Sigmoid colon (tissue), 7 donors: Measurements from ENCODE around the gene AMACR. TPM values are rescaled to one million over a fixed set of nuclear protein-coding genes. Genes with fewer than 3 reads are reported as not detected.

Experiments
- DNase-seq: peaks from one replicate; pipeline ENCODE4 v3.0.0-alpha.2; 2019
- H3K27ac ChIP-seq, 4 donors: fragments of 200-600 bp; sonication (generic); one replicate each; pipeline ENCODE4 v1.5.1; 2016 to 2019; ENCODE audit warnings: mild to moderate bottlenecking in 1 of 4
- H3K27me3 ChIP-seq, 3 donors: fragments of 200-600 bp; sonication (generic); one replicate each; pipeline ENCODE4 v1.5.1; 2019; ENCODE audit warnings: mild to moderate bottlenecking in 1 of 3
- H3K36me3 ChIP-seq, 4 donors: fragments of 200-600 bp; sonication (generic); one replicate each; pipeline ENCODE4 v1.5.1; 2016 to 2019
- H3K4me1 ChIP-seq, 4 donors: fragments of 200-600 bp; sonication (generic); one replicate each; pipeline ENCODE4 v1.5.1; 2017 to 2019
- H3K4me3 ChIP-seq, 4 donors: fragments of 200-600 bp; sonication (generic); one replicate each; pipeline ENCODE4 v1.5.1; 2017 to 2019; ENCODE audit warnings: mild to moderate bottlenecking in 2 of 4, moderate library complexity in 1 of 4
- H3K9me3 ChIP-seq, 4 donors: fragments of 200-600 bp in 3 of 4; sonication (generic) in 3 of 4; one replicate each; pipeline versions ENCODE4 v1.5.1 to v1.6.1; 2013 to 2019
- EP300 ChIP-seq, 4 donors: sonication (generic); formaldehyde crosslinking; IDR thresholded peaks; one replicate each; pipeline ENCODE4 v1.6.1; 2017; ENCODE audit warnings: antibody characterized with exemption in 4 of 4
- POLR2A ChIP-seq, 2 donors: fragments of 450-650 bp; IDR thresholded peaks; one replicate each; pipeline ENCODE4 v1.6.1; 2016; ENCODE audit warnings: antibody characterized with exemption in 2 of 2, mild to moderate bottlenecking in 2 of 2, moderate library complexity in 2 of 2
- POLR2AphosphoS5 ChIP-seq, 4 donors: sonication (generic); formaldehyde crosslinking; IDR thresholded peaks; one replicate each; pipeline ENCODE4 v1.6.1; 2017; ENCODE audit warnings: antibody characterized with exemption in 4 of 4
- WGBS, 2 donors: extraction: QIAGEN DNeasy Blood & Tissue Kit; methylation state at CpG; one replicate each; pipeline ENCODE4 v1.1.7; 2013; 5-methylcytosine and 5-hydroxymethylcytosine counted together
- intact Hi-C: fragments of 100-400 bp; cut with DNase I; formaldehyde crosslinking; loops from one replicate; pipeline ENCODE4 v1.15.1; 2023
- polyA plus RNA-seq, 3 donors: library from polyadenylated mRNA; stranded (reverse); fragments of 200-250 nt; gene quantifications; one replicate each; pipeline ENCODE4 v1.2.3, GENCODE V29; 2013
- total RNA-seq, 4 donors: library from RNA; depleted of rRNA; stranded (reverse); fragments of >200 nt; gene quantifications; one replicate each; pipeline ENCODE4 v1.1.0, GENCODE V29; 2016
- TF ChIP-seq, protein P1 (sequence below), 4 experiments: fragments of 450-650 bp in 3 of 4; fragments of 200-600 bp in 1 of 4; IDR thresholded peaks; one replicate each; pipeline ENCODE4 v1.5.1; 2016 to 2019; ENCODE audit warnings: antibody characterized with exemption in 4 of 4, mild to moderate bottlenecking in 3 of 4, moderate library complexity in 2 of 4
- donor health status: healthy with polysubstance abuse.
- donor health status: Bipolar disorder and iron deficiency.
- donor health status: healthy.

Gene AMACR
- total and polyA plus RNA-seq, 7 donors = 5.3 to 106 (median 11.4) TPM

DNA sequence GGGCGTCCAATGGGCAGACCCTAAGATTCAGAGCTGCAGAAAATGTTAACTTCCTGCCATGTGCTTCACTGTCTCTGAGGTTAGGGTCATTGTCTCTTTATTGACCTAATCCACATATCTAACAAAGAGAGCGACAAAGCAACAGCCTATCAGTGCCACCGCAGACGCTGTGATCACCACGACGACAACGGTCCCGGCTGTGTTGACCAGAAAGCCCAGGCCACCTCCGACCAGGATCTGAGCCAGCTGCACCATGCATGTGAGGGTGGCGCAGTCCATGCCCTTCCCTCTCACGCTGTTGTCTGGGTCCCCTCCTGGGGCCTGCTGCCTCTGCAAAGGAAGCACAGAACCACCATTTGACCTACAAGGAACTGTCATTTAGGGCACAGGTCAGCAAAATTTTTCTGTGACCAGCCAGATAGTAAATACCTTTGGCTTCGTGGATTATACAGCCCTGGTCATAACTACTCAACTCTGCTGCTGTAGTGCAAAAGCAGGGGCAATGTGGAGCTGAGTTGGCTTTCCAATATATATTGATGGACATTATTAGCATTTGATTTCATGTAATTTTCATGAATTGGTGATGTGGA is 63.2 kb downstream of the AMACR start:
- H3K4me3 ChIP-seq = no peak overlapping the region
- TF ChIP-seq EP300 (IDR thresholded peaks at IDR 0.05) (no peak), POLR2AphosphoS5 (IDR thresholded peaks at IDR 0.05) (no peak), POLR2A (IDR thresholded peaks at IDR 0.05) (no peak)
- TF ChIP-seq, protein P1, sequence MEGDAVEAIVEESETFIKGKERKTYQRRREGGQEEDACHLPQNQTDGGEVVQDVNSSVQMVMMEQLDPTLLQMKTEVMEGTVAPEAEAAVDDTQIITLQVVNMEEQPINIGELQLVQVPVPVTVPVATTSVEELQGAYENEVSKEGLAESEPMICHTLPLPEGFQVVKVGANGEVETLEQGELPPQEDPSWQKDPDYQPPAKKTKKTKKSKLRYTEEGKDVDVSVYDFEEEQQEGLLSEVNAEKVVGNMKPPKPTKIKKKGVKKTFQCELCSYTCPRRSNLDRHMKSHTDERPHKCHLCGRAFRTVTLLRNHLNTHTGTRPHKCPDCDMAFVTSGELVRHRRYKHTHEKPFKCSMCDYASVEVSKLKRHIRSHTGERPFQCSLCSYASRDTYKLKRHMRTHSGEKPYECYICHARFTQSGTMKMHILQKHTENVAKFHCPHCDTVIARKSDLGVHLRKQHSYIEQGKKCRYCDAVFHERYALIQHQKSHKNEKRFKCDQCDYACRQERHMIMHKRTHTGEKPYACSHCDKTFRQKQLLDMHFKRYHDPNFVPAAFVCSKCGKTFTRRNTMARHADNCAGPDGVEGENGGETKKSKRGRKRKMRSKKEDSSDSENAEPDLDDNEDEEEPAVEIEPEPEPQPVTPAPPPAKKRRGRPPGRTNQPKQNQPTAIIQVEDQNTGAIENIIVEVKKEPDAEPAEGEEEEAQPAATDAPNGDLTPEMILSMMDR (IDR thresholded peaks at IDR 0.05) = no peak
- intact Hi-C loops = no loop called here
- H3K9me3 ChIP-seq = no peaks in the 10 kb centered on the region
- no peaks in the 10 kb centered on the region for H3K36me3 ChIP-seq
- no peaks in the 10 kb centered on the region for H3K4me1 ChIP-seq
- DNase-seq = no peak
- no peak overlapping the region for H3K27ac ChIP-seq
- 80 to 81% methylated on average over 12 of the region's 12 CpGs for WGBS, 2 donors
- H3K27me3 ChIP-seq = peaks cover 0 to 11% (median 6%) of the 10 kb centered on the region in 3 donors

DNA sequence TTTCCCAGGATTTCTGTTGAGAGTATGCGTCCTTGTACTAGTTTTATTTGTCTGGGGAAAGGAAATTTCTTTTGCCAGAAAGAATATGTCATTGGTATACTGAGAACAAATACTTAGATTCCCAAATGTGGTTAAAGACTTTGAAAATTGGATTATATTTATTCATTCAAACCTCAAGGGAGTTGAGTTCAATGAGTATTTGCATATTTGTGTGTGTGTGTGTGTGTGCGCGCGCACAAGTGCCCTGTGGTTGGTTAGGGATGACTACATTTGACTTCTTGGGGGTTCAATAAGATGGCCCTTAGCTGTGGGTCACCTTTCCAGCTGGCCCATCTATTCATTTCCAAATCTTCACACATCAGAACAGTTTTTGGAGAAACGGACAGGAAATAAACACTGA is 66.8 kb downstream of the AMACR start:
- no peaks in the 10 kb centered on the region for H3K9me3 ChIP-seq
- H3K27me3 ChIP-seq = peaks cover 21 to 47% (median 39%) of the 10 kb centered on the region in 3 donors
- H3K4me1 ChIP-seq = peaks cover 0 to 14% (median 8%) of the 10 kb centered on the region in 4 donors
- H3K27ac ChIP-seq = no peak overlapping the region
- intact Hi-C loops = no loop called here
- WGBS, 2 donors = 80 to 86% methylated on average over 5 of the region's 5 CpGs
- H3K4me3 ChIP-seq = no peak overlapping the region
- no peak for DNase-seq
- TF ChIP-seq POLR2AphosphoS5 (IDR thresholded peaks at IDR 0.05) (no peak), EP300 (IDR thresholded peaks at IDR 0.05) (no peak), POLR2A (IDR thresholded peaks at IDR 0.05) (no peak)
- TF ChIP-seq, protein P1 (IDR thresholded peaks at IDR 0.05) = no peak
- H3K36me3 ChIP-seq = no peaks in the 10 kb centered on the region

DNA sequence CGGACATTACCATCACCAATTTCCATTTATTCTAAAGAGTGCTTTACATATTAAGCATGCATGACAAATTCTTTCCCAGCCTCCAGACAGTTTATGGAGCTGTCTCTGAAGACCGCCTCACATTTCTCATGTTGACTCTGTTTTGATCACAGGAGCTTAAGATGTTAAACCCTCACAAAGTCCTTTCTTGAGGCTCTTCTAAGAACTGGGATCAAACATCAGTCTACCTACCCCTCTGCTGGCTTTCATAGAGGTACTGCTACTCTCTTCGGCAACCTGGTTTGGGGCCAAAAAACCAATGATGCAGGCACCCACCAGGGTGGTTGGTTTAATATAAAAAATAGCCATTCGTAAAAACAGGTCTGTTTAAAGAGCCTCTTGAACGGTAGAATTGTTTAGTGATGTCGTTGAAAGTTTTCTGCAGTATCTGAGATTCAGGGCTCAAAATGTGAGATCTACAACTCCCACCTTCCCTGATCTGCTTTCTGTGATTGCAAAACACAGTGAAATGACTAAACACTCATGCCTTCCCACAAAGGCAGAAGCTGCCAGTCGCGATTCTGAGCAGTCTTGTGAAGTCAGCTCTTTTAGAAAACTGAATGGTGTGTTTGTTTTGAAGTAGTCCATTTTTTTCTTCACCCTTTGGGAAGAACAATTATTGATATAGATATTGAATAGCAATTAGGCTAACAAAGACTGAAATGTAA is 68.1 kb downstream of the AMACR start:
- H3K4me3 ChIP-seq = no peak overlapping the region
- no peak for DNase-seq
- H3K4me1 ChIP-seq = peaks cover 0 to 19% (median 13%) of the 10 kb centered on the region in 4 donors
- no peak overlapping the region for H3K27ac ChIP-seq
- WGBS, 2 donors = 76 to 82% methylated on average over 8 of the region's 8 CpGs
- H3K9me3 ChIP-seq = no peaks in the 10 kb centered on the region
- TF ChIP-seq POLR2A (IDR thresholded peaks at IDR 0.05) = no peak
- no peak for TF ChIP-seq POLR2AphosphoS5 (IDR thresholded peaks at IDR 0.05)
- no peak for TF ChIP-seq EP300 (IDR thresholded peaks at IDR 0.05)
- TF ChIP-seq, protein P1 (IDR thresholded peaks at IDR 0.05) = no peak
- no peaks in the 10 kb centered on the region for H3K36me3 ChIP-seq
- intact Hi-C loops = loop anchor here (5.0 to 10.0 kb wide), 2 partner anchors 285 to 502 kb away; no protein-coding TSS in a partner anchor
- peaks cover 21 to 57% (median 43%) of the 10 kb centered on the region in 3 donors for H3K27me3 ChIP-seq

DNA sequence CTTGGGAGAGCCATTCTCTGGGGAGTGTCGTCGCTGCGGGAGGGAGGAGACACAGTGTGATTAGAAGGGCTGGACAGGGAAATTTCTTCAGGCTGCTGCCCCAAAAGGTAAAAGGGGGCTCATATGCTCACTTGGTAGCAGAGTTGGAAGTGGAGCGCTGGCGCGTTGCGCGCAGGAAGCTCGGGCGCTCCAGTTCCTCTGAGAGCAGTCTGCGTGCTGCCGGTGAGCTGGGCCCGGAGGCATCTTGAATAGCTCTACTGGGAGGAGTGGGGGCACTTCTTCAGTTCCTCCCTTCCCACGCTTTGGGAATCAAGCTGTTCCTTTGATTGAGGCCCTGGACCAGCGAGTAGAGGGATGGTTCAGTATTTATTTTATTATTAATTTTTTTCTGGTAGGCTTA is 69.0 kb downstream of the AMACR start:
- 14 to 39% methylated on average over 15 of the region's 15 CpGs for WGBS, 2 donors
- Histone ChIP-seq H3K36me3 (no peaks in the 10 kb centered on the region), H3K27me3 (peaks cover 21 to 57% (median 43%) of the 10 kb centered on the region in 3 donors), H3K4me1 (peaks cover 0 to 19% (median 13%) of the 10 kb centered on the region in 4 donors), H3K27ac (no peak overlapping the region), H3K9me3 (no peaks in the 10 kb centered on the region), H3K4me3 (no peak overlapping the region)
- TF ChIP-seq POLR2AphosphoS5 (IDR thresholded peaks at IDR 0.05) (no peak), POLR2A (IDR thresholded peaks at IDR 0.05) (no peak)
- TF ChIP-seq, protein P1 (IDR thresholded peaks at IDR 0.05) = no peak
- intact Hi-C loops = loop anchor here (5.0 to 10.0 kb wide), 2 partner anchors 284 to 502 kb away; no protein-coding TSS in a partner anchor
- no peak for DNase-seq
